Ascending aorta (tissue), 2 donors: ENCODE data around the gene FGF19. TPM values are rescaled to one million over a fixed set of nuclear protein-coding genes. Genes with fewer than 3 reads are reported as not detected.

Experiments used
- DNase-seq, 2 donors: peaks; one replicate each; pipeline ENCODE4 v3.0.0-alpha.2; 2019; ENCODE audit warnings: low spot score in 2 of 2
- H3K27ac ChIP-seq, 2 donors: fragments of 200-600 bp; sonication (generic); one replicate each; pipeline ENCODE4 v1.5.1; 2016 to 2017; ENCODE audit warnings: mild to moderate bottlenecking in 1 of 2
- H3K27me3 ChIP-seq: fragments of 200-600 bp; sonication (generic); one replicate; pipeline ENCODE4 v1.5.1; 2017
- H3K36me3 ChIP-seq, 2 donors: fragments of 200-600 bp; sonication (generic); one replicate each; pipeline ENCODE4 v1.5.1; 2016
- H3K4me1 ChIP-seq, 2 donors: fragments of 200-600 bp; sonication (generic); one replicate each; pipeline ENCODE4 v1.5.1; 2016 to 2017; ENCODE audit warnings: mild to moderate bottlenecking in 1 of 2
- H3K4me3 ChIP-seq, 2 donors: fragments of 200-600 bp; sonication (generic); one replicate each; pipeline ENCODE4 v1.5.1; 2016 to 2017; ENCODE audit warnings: mild to moderate bottlenecking in 1 of 2
- H3K9me3 ChIP-seq, 2 donors: fragments of 200-600 bp; sonication (generic); one replicate each; pipeline ENCODE4 v1.5.1; 2016
- CTCF ChIP-seq, 3 experiments: fragments of 200-600 bp in 2 of 3; fragments of 450-650 bp in 1 of 3; sonication (generic) in 2 of 3; IDR thresholded peaks; one replicate each; pipeline ENCODE4 v1.5.1; 2016 to 2019; ENCODE audit warnings: antibody characterized with exemption in 3 of 3, mild to moderate bottlenecking in 1 of 3, moderate library complexity in 1 of 3
- intact Hi-C: fragments of 100-400 bp; cut with DNase I; formaldehyde crosslinking; loops from one replicate; pipeline ENCODE4 v1.15.1; 2023
- total RNA-seq: library from RNA; depleted of rRNA; stranded (reverse); fragments of >200 nt; gene quantifications from one replicate; pipeline ENCODE4 v1.1.0, GENCODE V29; 2016

The FGF19 gene
- total RNA-seq, 1 donor from 2014 or later: not detected

- H3K36me3 ChIP-seq: peaks cover 36 to 64% of the 10 kb centered on the region in 2 donors
- peak; percentile 34 to 92 for DNase-seq
- H3K9me3 ChIP-seq: no peaks in the 10 kb centered on the region
- H3K4me1 ChIP-seq: peaks cover 7 to 20% of the 10 kb centered on the region in 2 donors
- H3K27me3 ChIP-seq: no peaks in the 10 kb centered on the region
- peak overlapping the region in 1 of 2 donors; percentile 27 for H3K27ac ChIP-seq
- peak; percentile 92 to 95 (median 93) for TF ChIP-seq CTCF (IDR thresholded peaks at IDR 0.05)
- intact Hi-C loops: loop anchor here (2.0 kb wide), 1 partner anchor 26 kb away; no protein-coding TSS in a partner anchor
- H3K4me3 ChIP-seq: no peak overlapping the region
Measured at GRCh38 chr11:69670158-69670845, 33.5 kb downstream of the FGF19 start.

GRCh38 chr11:69669486-69669885, 34.3 kb downstream of the FGF19 start:
- no peak for TF ChIP-seq CTCF (IDR thresholded peaks at IDR 0.05)
- no peaks in the 10 kb centered on the region for H3K27me3 ChIP-seq
- H3K36me3 ChIP-seq: peaks cover 45 to 72% of the 10 kb centered on the region in 2 donors
- H3K4me1 ChIP-seq: peaks cover 7 to 18% of the 10 kb centered on the region in 2 donors
- H3K27ac ChIP-seq: no peak overlapping the region
- DNase-seq: no peak
- H3K9me3 ChIP-seq: no peaks in the 10 kb centered on the region
- H3K4me3 ChIP-seq: no peak overlapping the region
- intact Hi-C loops: no loop called here

GRCh38 chr11:69667619-69668604, 35.9 kb downstream of the FGF19 start:
- TF ChIP-seq CTCF (IDR thresholded peaks at IDR 0.05): no peak
- peaks cover 51 to 79% of the 10 kb centered on the region in 2 donors for H3K36me3 ChIP-seq
- H3K4me1 ChIP-seq: peaks cover 0 to 5% of the 10 kb centered on the region in 2 donors
- intact Hi-C loops: no loop called here
- no peaks in the 10 kb centered on the region for H3K27me3 ChIP-seq
- H3K4me3 ChIP-seq: no peak overlapping the region
- H3K27ac ChIP-seq: no peak overlapping the region
- DNase-seq: no peak
- H3K9me3 ChIP-seq: no peaks in the 10 kb centered on the region

- no peaks in the 10 kb centered on the region for H3K9me3 ChIP-seq
- intact Hi-C loops: no loop called here
- peaks cover 46 to 70% of the 10 kb centered on the region in 2 donors for H3K36me3 ChIP-seq
- no peak for TF ChIP-seq CTCF (IDR thresholded peaks at IDR 0.05)
- H3K4me1 ChIP-seq: peaks cover 0 to 5% of the 10 kb centered on the region in 2 donors
- no peak overlapping the region for H3K27ac ChIP-seq
- no peak for DNase-seq
- H3K4me3 ChIP-seq: no peak overlapping the region
- no peaks in the 10 kb centered on the region for H3K27me3 ChIP-seq
Measured at GRCh38 chr11:69666752-69667536, 36.9 kb downstream of the FGF19 start.

- intact Hi-C loops: no loop called here
- no peak for DNase-seq
- TF ChIP-seq CTCF (IDR thresholded peaks at IDR 0.05): no peak
- Histone ChIP-seq H3K27ac (no peak overlapping the region), H3K36me3 (peaks cover 40 to 63% of the 10 kb centered on the region in 2 donors), H3K27me3 (no peaks in the 10 kb centered on the region), H3K4me1 (peaks cover 0 to 5% of the 10 kb centered on the region in 2 donors), H3K9me3 (no peaks in the 10 kb centered on the region), H3K4me3 (no peak overlapping the region)
Measured at GRCh38 chr11:69666261-69666660, 37.6 kb downstream of the FGF19 start.
